ENCODE results near the gene PRR35. TPM values are rescaled to one million over a fixed set of nuclear protein-coding genes. Genes with fewer than 3 reads are reported as not detected.

PRR35 gene
- total RNA-seq, 1 donor from 2014 or later = not detected

DNA sequence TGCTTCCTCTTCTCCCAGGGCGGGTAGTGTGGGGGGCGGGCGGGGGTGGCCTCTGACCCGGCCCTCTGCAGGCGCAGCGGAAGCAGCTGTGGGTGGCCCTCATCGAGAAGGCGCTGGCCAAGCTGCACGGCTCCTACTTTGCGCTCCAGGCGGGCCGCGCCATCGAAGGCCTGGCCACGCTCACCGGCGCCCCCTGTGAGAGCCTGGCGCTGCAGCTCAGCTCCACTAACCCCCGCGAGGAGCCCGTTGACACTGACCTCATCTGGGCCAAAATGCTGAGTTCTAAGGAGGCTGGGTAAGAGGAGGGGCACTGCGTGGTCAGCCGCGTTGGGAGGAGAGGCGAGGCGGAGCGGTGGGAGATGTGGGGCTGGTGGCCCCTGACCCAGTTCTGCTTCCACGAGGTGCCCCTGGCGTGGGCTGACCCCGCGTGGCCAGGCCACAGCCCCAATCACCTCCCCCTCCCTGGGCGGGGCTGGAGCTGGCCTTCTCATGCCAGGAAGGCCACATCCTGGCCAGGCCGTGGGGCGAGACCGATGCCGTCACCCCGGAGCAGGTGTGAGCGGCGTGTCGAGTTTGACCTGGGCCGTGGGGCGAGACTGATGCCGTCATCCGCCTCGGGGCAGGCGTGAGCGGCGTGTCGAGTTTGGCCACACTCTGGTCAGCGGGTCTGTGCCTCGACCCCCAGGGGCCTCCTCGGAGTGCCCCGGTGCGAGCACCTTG, 10.5 kb upstream of the PRR35 start:
- no peak for DNase-seq (ENCODE audit: low spot score)

DNA sequence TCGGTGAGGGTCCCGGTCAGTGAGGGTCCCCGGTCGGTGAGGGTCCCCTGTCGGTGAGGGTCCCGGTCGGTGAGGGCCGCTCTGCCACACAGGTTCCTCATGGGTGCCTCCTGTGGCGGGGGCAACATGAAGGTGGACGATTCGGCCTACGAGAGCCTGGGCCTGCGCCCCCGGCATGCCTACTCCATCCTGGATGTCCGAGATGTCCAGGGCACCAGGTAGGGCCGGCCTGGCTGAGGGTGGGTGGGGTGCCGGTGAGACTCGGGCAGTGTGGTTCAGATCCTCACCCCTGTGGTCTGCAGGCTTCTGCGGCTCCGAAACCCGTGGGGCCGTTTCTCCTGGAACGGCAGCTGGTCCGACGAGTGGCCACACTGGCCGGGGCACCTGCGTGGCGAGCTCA, 9.0 kb upstream of the PRR35 start:
- no peak for DNase-seq (ENCODE audit: low spot score)

DNA sequence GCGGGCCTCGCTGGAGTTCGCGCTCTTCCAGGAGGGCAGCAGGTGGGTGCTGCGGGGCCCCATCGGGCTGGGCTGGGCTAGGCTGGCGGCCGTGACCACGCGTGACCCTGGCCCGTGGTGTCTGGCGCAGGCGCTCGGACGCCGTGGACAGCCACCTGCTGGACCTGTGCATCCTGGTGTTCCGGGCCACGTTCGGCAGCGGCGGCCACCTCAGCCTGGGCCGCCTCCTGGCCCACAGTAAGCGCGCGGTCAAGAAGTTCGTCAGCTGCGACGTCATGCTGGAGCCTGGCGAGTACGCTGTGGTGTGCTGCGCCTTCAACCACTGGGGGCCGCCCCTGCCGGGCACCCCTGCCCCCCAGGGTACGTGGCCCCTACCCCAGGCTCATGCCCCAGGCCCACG, 8.0 kb upstream of the PRR35 start:
- no peak for DNase-seq (ENCODE audit: low spot score)

DNA sequence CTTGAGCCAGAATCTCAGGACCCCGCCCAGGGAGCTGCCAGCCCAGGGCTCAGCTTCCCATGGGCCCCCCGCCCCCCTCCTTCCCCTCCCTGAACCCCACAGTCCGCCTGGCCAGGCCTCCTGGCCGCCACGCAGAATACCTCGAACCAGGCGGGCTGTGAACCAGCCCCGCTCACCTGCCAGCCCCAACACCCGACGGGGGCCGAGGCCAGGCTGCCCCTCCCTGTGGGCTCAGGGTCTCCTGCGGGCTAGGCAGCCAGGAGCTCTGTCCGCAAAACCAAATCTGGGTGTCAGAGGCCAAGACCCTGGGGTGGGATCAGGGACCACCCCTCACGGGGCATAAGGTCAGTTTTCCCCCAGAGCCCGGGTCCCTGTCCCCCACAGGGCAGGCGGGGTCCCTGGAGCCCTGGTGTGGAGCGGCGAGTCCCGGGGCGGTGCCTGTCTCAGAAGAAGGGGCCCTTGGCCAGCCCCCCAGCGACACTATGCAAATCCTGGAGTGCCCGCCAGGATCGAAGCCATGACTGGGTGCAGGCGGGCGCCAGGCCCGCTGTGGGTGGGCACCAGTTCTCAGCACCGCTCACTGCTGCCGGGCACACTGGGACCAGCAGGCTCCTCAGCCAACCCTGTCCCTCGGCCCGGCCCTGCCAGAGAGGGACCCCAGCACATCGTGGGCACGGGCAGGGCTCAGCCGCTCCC, 6.4 kb upstream of the PRR35 start:
- DNase-seq (ENCODE audit: low spot score) = no peak

DNA sequence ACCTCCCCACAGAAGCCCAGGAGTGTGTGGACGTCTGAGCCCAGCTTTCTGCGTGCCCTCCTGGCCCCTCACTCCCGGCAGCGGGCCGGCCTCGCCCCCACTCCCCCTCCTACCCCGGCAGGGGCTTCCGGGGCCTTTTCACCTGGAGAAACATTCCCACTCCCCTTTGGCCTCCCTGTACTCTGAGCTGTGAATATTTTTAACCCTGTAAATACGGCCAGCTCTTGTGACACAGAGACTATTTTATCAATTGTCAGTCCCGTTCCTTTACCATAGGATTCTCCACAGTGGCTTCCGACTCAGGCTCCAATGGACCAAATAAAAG, 5.9 kb upstream of the PRR35 start:
- no peak for DNase-seq (ENCODE audit: low spot score)

DNA sequence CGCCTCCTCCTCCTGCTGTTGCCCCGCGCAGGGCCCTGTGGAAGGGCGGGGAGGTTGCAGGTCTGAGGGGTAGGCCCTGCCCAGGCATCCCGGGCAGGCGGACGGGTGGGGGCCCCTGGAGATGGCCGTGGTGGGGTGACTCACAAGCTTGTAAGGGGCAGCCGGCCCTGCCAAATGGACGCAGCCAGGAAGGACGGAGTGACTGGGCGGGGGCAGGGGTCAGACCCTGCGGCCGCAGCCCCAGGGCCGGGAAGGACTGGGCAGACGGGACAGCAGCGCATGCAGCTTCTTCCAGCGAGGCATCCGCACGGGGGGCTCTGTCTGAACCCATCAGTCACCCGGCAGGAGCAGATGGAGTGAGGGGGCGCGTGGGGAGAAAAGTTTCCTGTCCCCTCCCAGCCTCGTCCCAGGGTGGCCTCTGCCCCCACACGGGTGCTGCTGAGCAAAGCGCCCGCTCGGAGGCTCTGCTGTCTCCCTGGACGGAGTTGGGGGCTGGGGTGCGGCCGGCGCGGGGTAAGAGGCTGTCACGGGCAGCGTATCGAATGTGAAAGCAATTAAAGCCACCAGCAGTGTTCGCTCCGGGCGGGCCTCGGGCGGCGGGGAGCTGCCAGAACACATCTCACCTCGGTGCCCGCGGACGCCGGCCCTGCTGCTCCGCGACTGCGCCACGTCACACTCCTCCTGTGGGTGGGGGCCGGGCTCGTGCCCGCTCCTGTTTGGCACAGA, 5.4 kb upstream of the PRR35 start:
- no peak for DNase-seq (ENCODE audit: low spot score)

DNA sequence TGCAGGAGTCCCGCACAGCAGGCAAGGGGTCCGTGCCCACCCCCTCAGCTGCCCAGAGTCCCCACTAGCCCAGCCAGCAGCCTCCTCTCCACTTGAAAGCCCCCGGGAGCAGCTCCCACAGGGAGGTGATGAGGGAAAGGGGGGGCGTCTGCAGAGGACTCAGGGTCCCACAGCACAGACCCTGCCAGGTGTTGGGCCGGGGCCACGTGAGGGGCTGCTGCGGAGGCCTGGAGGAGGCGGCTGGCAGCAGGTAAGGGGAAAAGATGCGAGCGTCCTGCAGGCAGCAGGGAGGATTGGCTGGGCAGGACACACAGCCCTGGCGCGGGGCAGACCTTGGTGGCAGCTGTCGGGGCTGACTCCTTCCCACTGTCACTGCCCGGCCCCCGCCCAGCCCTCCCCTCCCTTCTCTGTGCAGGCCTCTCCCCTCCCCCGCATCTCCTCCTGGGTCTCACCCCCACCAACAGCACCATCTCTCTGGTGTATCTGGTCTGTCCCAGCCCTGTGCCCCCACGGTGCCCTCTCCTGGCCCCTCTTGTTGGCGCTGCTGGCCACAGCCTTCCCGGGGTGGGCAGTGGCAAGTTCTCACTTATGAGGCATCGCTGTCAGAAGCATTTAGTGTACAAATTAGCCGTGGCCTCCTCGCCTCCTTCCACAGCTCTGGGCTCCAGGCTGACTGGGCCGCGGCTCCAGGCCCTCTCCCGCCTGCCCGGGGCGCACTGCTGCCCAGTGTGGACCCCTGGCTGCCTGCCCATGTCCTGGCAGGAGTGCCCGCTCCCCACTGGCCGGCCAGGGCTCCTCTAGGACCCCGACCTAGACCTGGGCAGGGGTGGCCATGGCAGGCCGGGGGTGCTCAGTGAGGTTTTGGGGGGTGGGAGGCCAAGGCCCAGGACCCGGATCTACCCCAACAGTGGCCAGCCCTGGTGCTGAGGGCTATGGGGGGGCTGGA, 4.4 kb upstream of the PRR35 start:
- no peak for DNase-seq (ENCODE audit: low spot score)

DNA sequence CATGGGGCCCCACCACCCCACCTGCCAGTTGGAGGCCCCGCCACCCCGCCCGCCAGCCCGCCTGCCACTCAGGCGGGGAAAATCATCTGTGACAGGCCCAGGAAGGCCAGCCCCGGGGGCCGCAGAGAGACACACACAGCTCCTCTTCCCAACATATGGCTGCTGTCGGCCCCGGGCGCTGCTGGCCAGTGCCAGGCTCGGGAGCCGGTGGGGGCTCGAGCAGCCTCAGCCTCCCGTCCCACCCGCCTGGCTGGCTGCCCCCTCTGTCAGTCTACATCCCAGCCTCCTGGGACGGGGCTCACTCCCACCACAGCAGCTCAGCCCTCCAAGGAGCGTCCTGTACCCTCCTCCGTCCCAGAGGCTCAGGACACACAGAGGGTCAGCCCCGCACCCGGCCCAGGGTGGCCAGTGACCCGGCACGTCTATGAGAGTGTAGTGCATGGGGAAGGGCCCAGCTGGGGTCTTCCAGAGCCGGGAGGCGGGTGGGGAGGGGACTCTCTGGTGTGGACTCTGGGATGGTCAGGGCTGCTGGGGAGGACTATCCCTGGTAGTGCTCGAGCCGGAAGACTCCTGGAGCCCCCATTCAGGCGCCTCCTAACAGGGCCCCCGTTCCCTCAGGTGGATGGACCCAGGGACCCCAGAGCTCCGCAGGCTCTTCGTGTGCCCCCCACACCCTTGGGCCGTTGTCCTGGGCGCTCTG, 3.6 kb upstream of the PRR35 start:
- no peak for DNase-seq (ENCODE audit: low spot score)

DNA sequence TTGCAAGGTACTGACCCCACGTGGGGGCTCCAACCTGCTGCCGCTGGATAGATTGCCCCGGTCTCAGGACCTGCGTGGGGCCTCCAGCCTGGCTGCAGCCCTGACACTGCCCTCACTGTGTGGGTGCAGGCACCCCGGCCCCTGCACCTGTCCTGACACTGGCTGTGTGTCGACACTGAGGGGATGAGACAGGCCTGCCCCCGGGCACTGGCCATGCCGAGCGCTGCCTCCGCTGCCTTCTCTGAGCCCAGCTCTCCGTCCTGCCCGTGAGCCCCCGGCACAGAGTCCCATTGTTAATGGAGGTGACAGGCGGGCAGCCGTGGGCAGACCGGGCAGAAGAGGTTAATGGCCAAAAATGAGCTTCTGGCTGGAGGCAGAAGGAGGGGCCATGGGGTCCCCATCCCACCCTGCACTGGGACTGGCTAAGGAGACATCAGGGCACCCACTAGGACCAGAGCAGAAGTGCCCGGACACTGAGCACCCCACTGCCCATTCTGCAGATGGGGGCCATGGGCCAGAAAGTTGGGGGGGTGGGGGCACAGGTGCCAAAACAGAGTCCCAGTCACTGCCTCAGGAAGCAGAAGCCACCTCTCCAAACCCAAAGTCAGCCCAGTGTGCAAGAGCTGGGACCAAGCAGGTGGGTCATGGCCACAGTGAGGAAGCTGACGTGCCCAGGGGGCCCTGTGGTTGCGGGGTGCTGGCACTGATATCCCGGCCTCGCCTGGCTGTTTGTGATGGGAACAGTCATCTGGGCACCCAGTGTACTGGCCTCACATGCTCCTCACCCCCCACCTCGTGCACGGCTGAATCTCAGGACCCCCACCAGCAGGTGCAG, 2.5 kb upstream of the PRR35 start:
- DNase-seq (ENCODE audit: low spot score) = no peak

DNA sequence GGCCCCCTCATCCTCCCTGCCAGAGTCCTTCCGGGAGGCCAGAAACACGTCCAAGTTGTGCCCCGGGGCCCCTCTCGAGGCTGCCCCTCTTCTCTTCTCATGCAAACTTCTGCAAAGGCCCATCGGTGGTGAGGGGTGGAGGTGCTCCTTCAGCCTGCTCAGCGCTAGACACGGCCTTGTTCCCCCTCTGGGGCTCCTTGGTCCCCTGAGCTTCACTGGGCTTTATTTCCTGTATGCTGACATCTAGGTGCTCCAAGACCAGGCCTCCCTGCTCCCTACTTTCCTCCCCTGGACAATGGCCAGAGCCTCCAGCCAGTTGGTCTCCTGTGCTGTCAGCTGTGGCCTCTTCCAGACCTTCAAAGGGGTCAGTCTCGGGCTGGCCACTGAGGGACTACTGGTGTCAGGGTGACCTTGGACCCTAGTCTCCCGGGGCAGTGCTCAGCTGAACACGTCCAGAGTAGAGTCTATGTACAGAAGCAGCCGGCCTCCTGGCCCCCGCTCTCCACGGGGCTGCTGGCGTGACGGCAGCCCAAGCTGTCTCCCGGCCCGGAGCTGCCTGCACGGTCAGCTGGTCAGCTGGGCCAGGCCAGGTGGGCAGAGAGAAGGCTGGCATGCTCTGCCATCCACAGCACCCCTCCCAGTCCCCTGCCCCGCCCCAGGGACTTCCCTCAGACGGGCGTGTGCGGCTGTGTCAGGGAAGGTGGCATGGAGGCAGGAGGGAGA, 1.7 kb upstream of the PRR35 start:
- no peak for DNase-seq (ENCODE audit: low spot score)

DNA sequence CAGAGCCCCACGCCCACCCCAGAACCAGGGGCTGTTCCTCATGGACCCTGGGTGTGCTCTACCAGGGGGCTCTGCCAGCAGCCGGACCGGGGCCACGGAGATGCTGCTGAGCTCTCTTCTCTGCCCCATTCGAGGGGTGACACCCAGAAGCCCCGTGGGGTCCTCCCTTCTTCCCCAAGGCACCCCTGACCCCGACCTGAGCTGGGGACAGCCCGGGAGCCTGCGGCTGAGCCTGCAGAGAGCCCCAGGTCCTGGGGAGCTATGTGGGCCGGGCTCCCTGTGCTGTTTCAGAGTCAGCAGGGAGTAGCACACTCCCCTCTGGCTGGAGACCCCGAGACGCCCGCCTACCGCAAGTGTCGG, 1.2 kb upstream of the PRR35 start:
- no peak for DNase-seq (ENCODE audit: low spot score)

DNA sequence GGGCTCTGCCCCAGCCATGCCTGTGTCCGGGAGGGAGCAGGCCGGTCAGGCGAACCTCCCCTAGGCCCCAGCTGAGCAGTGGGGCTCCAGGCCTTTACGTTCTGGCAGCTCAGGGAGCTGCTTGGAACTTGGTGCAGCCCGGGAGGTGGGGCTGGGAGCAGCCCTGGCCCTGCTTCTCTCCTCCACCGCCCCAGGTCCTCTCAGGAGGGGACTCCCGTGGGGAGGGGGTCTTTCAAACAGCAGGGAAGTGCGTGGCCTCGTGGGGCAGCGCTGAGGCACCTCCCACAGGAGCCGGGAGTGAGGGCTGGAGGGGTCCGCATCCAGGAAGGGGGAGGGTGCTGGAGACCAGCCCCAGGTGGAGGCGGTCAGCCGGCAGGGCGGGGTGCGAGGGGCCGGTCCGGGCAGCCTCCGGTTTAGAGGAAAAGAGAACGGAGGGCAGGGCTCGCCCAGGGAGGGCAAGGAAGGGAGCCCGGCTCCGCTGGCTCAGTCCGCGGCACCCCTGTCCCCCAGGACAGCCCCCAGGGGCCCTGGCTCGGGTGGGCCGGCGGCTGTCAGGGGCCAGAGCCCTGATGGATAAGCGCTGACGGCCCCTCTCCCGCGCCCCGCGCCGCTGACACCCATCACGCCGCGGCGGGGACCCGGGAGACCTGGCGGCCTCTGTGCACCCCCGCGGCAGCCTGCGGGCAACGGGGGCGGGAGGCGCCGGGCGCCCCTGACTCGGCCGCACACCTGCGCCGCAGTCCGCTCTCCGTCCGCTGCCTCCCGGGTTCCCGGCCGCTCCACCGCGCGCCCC, 587 bp upstream of the PRR35 start:
- DNase-seq (ENCODE audit: low spot score) = no peak

DNA sequence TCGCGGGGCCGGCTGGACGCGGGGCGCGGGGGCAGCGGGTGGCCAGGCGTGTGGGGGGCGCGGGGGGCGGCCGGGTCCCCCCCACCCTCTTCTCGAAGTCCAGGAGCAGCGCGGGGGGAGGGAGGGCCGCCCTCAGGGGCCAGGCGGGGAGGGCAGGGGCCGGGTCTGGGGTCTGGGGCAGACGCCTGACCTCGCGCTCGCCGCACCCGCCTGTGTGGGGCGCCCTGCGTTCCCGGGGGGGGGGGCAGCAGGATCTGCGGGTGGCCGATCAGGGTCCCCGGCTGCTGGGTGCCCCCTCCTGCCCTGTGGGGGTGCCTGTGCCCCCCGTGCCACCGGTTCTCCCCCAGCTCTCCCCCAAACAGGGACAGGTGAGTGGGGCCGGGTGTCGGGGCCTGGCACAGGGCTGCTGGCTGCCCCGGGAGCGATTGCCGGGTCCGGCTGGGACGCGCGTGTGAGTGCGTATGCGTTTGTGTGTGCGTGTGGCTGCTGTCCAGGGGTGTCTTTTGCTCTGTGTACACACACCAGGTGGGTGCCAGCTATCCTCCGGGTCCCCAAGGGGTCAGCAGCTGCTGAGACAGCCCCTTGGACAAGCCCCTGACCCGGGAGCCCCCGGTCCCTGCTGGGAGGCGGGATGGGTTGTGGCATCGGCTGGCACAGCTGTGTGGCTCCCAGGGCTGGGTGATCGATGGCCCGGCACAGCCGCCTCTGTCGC, 663 bp downstream of the PRR35 start:
- no peak for DNase-seq (ENCODE audit: low spot score)

DNA sequence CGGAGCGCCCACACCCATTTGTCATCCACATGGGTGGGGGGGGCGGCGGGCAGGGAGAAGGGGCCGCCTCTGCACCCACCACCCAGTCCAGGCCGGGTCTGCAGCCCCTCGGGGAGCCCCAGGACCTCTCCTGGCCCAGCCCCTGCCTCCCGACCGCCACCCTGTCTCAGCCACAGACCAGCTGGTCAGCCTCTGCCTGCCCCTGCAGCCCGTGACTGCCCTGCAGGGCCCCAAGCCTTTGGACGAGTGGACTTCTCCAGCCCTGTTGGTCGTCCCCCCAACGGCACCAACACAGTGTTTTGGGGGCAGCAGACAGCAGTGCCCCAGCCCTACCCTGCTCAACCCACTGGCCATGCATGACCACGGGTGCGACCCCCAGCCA, 1.2 kb downstream of the PRR35 start:
- DNase-seq (ENCODE audit: low spot score) = no peak

DNA sequence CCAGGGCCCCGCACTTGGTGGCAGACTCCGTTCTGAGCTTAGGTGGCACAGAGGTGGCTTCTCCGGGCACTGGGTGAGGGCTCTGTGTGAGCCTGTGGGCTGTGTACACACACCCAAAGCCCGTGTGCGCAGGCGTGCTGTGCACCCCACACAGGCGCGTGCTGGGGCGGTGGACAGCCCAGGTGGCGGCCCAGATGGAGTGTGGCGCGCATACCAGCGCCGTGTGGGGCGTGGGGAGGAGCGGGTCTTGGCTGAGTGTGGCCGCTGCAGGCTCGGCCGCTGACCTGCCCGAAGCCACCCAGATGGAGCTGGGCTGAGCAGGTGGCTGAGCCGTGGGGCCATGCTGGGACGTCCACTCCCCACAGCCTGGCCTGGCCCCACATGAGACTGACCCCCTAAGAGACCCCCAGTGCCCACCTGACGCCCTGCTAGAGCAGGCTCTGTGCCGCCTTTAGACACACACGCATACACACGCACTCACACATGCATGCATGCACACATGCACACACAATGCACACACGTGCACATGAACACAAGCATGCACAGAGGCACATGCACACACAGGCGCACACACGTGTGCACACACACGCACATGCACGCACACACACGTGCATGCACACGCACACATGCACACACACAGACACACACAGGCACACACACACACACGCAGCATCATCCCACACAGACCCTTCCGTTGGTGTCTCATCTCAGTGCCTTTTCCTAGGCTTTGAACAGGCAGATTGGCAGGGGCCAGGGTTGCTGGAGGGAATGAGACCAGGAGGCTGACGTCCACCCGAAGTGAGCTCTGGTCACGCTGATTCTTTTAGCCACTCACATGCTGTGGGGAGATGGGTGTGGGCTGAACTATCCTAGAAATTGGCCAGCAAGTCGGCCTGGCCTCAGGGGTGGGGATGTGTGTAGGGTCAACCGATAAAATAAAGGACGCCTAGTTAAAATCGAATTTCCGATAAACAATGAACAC, 2.1 kb downstream of the PRR35 start:
- DNase-seq (ENCODE audit: low spot score) = no peak

DNA sequence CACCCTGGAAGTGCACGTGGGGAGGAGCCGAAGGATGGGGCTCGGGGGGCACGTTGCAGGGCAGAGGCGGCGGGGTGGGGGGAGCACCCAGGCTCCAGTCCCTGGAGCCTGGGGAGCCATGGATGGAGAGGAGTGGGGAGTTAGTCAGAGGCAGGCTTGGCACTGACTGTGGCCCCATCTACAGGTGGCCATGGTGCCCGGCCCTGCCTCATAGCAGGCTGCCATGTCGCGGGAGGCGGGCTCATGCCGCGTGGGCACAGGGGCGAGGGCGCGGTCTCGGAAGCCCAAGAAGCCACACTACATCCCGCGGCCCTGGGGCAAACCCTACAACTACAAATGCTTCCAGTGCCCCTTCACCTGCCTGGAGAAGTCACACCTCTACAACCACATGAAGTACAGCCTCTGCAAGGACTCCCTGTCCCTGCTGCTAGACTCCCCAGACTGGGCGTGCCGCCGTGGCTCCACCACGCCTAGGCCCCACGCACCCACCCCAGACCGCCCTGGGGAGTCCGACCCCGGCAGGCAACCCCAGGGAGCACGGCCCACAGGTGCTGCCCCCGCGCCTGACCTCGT, 3.0 kb downstream of the PRR35 start:
- no peak for DNase-seq (ENCODE audit: low spot score)

Measured in mucosa of gallbladder (tissue), 1 donor.